Upper lobe of right lung (tissue), 1 donor: ENCODE results near the gene HSP90B1. TPM values are rescaled to one million over a fixed set of nuclear protein-coding genes. Genes with fewer than 3 reads are reported as not detected.

Source experiments
- ATAC-seq: fragments of 200-7000 bp; cut with Tn5 transposase; one replicate; pipeline ENCODE4 v1.9.1; 2020; ENCODE audit warnings: mild to moderate bottlenecking, moderate library complexity
- DNase-seq: peaks from one replicate; pipeline ENCODE4 v3.0.0-alpha.2; 2020
- H3K27ac ChIP-seq: fragments of 200-600 bp; one replicate; pipeline ENCODE4 v1.8.0; 2022
- H3K27me3 ChIP-seq: fragments of 200-600 bp; one replicate; pipeline ENCODE4 v1.8.0; 2022; ENCODE audit warnings: mild to moderate bottlenecking
- H3K36me3 ChIP-seq: fragments of 200-600 bp; one replicate; pipeline ENCODE4 v1.8.0; 2022
- H3K4me1 ChIP-seq: fragments of 200-600 bp; one replicate; pipeline ENCODE4 v1.8.0; 2022
- H3K4me3 ChIP-seq: fragments of 200-600 bp; one replicate; pipeline ENCODE4 v1.8.0; 2022; ENCODE audit warnings: mild to moderate bottlenecking
- H3K9me3 ChIP-seq: fragments of 200-600 bp; one replicate; pipeline ENCODE4 v1.8.0; 2022
- intact Hi-C: fragments of 100-400 bp; cut with DNase I; formaldehyde crosslinking; loops from one replicate; pipeline ENCODE4 v1.11.0; 2022
- total RNA-seq: library from RNA; stranded (reverse); fragmentation: NEBNext Ultra II Directional; extraction: Animal tissue kit (Norgen Biotek cat#: 25700); gene quantifications from one replicate; pipeline ENCODE4 v1.2.1, GENCODE V29; 2021
- TF ChIP-seq, protein P1 (sequence below): fragments of 200-600 bp; IDR thresholded peaks from one replicate; pipeline ENCODE4 v1.8.0; 2022; ENCODE audit warnings: antibody characterized with exemption
- donor health status: DM: no; HTN: yes; CAD: no; lungs with severe emphysema.

The HSP90B1 gene
- total RNA-seq, 1 donor from 2014 or later = 676 TPM

DNA sequence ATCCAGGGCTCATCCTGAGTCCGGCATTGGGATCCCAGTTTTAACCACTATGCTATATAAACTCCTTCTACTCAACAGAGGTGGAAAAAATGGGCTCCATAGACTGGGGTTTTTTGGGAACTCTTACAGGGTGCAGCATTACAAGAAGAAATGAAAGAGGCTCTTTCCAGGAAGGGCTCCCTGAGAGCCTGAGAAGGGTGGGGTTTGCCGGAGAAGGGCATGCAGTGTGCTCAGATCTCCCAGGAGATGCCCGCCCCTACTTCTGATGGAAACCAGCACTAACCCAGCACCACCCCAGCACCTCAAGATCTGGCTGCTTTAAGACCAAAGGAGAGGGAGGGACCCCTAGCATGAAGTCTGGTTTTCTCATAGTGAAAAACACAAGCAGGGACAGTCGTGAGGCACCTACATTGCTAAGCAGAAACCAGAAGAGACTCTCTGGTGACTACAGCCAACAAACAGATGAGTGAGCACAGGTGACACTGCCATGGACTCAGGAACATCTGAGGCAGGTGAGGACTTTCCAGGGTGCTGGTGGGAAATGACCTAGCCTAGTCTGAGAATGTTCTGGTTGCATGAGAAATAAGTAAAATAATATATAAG, 43.9 kb upstream of the HSP90B1 start:
- intact Hi-C loops = no loop called here
- no peaks in the 10 kb centered on the region for H3K4me1 ChIP-seq
- H3K27me3 ChIP-seq = no peaks in the 10 kb centered on the region
- H3K27ac ChIP-seq = no peak overlapping the region
- H3K9me3 ChIP-seq = no peaks in the 10 kb centered on the region
- DNase-seq (no peak), ATAC-seq (no peak)
- TF ChIP-seq, protein P1, sequence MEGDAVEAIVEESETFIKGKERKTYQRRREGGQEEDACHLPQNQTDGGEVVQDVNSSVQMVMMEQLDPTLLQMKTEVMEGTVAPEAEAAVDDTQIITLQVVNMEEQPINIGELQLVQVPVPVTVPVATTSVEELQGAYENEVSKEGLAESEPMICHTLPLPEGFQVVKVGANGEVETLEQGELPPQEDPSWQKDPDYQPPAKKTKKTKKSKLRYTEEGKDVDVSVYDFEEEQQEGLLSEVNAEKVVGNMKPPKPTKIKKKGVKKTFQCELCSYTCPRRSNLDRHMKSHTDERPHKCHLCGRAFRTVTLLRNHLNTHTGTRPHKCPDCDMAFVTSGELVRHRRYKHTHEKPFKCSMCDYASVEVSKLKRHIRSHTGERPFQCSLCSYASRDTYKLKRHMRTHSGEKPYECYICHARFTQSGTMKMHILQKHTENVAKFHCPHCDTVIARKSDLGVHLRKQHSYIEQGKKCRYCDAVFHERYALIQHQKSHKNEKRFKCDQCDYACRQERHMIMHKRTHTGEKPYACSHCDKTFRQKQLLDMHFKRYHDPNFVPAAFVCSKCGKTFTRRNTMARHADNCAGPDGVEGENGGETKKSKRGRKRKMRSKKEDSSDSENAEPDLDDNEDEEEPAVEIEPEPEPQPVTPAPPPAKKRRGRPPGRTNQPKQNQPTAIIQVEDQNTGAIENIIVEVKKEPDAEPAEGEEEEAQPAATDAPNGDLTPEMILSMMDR = no peak
- H3K4me3 ChIP-seq = no peak overlapping the region
- H3K36me3 ChIP-seq = no peaks in the 10 kb centered on the region

DNA sequence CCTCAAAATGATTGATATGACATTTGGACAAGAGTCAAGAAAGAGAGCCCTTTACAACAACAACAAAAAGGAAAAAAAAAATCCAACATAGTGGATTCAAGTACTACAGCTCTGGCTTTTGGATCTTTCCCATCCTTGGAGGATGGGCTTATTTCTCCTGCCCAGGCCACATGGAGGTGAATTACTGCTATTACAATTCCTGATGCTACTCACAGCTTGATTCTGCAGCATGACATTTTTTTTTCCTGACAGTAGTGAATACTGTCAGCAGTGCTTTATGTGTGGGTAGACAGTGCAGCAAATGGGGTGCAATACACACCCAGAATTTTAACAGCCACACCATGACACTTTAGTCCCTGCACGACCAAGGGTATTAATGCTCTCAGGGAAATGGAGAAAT, 42.5 kb upstream of the HSP90B1 start:
- Histone ChIP-seq H3K4me3 (no peak overlapping the region), H3K27ac (no peak overlapping the region), H3K27me3 (no peaks in the 10 kb centered on the region), H3K4me1 (no peaks in the 10 kb centered on the region), H3K36me3 (no peaks in the 10 kb centered on the region), H3K9me3 (no peaks in the 10 kb centered on the region)
- ATAC-seq (no peak), DNase-seq (no peak)
- TF ChIP-seq, protein P1 = no peak
- intact Hi-C loops = no loop called here

GRCh38 chr12:103897316-103897715, 32.9 kb upstream of the HSP90B1 start:
- intact Hi-C loops = no loop called here
- no peaks in the 10 kb centered on the region for H3K9me3 ChIP-seq

GRCh38 chr12:103901518-103902173, 28.6 kb upstream of the HSP90B1 start:
- TF ChIP-seq, protein P1 = no peak

More at GRCh38 chr12:103897316-103897715, 32.9 kb upstream of the HSP90B1 start:
- no peak for ATAC-seq
- Histone ChIP-seq H3K4me3 (no peak overlapping the region), H3K27me3 (no peaks in the 10 kb centered on the region), H3K4me1 (no peaks in the 10 kb centered on the region), H3K36me3 (no peaks in the 10 kb centered on the region), H3K27ac (no peak overlapping the region)
- DNase-seq = no peak
- TF ChIP-seq, protein P1 = no peak

DNA sequence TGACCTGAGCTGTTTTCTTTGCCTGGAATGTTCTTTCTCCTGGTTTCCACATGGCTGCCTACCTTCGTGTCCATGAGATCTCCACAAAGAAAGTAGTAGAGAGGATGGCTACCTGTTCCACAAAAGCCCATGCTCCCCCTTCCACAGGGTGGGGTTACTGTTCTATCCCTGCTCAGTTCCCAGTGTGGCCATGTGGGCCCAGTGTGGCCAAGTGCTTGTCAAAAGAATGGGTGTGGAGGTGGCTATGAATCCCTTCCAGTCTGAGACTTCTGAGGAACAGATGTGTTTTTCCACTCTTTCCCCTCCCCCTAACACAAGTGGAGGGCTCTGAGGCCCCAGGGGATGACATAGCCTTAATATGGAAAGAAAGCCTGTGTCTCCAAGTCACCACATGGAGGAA, 26.2 kb upstream of the HSP90B1 start:
- DNase-seq (no peak), ATAC-seq (no peak)
- H3K27me3 ChIP-seq = no peaks in the 10 kb centered on the region
- TF ChIP-seq, protein P1 = no peak
- H3K36me3 ChIP-seq = no peaks in the 10 kb centered on the region
- no peaks in the 10 kb centered on the region for H3K9me3 ChIP-seq
- no peaks in the 10 kb centered on the region for H3K4me1 ChIP-seq
- intact Hi-C loops = no loop called here
- no peak overlapping the region for H3K4me3 ChIP-seq
- H3K27ac ChIP-seq = no peak overlapping the region

More at GRCh38 chr12:103901518-103902173, 28.6 kb upstream of the HSP90B1 start:
- H3K4me1 ChIP-seq = no peaks in the 10 kb centered on the region
- H3K27ac ChIP-seq = no peak overlapping the region
- ATAC-seq (no peak), DNase-seq (no peak)
- H3K4me3 ChIP-seq = no peak overlapping the region
- H3K9me3 ChIP-seq = no peaks in the 10 kb centered on the region
- intact Hi-C loops = no loop called here
- H3K36me3 ChIP-seq = no peaks in the 10 kb centered on the region
- no peaks in the 10 kb centered on the region for H3K27me3 ChIP-seq
